Loucy (cell line): Measurements from ENCODE around the gene CAPZA2.

ENCODE experiments used
- EZH2phosphoT487 ChIP-seq: fragments of 200-600 bp; IDR thresholded peaks from 2 replicates; pipeline ENCODE4 v1.6.1; 2018; ENCODE audit warnings: antibody characterized with exemption, mild to moderate bottlenecking, moderate library complexity, borderline replicate concordance
- TF ChIP-seq, protein P1 (sequence below): fragments of 200-600 bp; sonication (generic); conservative IDR thresholded peaks from 2 replicates; pipeline ENCODE4 v1.5.1; 2014; ENCODE audit warnings: mild to moderate bottlenecking, antibody characterized with exemption, low read length

DNA sequence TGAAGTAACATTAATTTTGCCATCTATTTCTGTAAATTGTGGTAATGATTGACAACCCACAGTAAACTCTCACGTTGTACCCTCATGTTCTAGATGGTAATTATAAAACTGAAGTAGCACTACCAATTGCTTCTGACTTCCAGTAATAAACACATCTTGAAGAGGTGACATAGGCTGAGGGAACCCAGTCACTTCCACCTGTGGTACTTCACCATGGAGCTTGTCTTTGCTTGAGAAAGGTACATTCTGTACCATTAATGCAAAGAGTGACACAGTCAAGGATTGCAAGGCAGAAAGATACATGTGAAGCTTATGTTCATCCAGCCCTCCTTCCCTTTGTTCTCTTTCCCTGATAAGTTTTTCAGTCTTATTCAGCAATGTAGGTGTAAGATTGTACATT, 11.2 kb downstream of the CAPZA2 start:
- TF ChIP-seq, protein P1, sequence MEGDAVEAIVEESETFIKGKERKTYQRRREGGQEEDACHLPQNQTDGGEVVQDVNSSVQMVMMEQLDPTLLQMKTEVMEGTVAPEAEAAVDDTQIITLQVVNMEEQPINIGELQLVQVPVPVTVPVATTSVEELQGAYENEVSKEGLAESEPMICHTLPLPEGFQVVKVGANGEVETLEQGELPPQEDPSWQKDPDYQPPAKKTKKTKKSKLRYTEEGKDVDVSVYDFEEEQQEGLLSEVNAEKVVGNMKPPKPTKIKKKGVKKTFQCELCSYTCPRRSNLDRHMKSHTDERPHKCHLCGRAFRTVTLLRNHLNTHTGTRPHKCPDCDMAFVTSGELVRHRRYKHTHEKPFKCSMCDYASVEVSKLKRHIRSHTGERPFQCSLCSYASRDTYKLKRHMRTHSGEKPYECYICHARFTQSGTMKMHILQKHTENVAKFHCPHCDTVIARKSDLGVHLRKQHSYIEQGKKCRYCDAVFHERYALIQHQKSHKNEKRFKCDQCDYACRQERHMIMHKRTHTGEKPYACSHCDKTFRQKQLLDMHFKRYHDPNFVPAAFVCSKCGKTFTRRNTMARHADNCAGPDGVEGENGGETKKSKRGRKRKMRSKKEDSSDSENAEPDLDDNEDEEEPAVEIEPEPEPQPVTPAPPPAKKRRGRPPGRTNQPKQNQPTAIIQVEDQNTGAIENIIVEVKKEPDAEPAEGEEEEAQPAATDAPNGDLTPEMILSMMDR = no peak
- TF ChIP-seq EZH2phosphoT487 = no peak
